GM18870 (cell line): ENCODE measurements around the gene ARHGEF38.

Experiments used
- ATAC-seq: cut with Tn5 transposase; IDR thresholded peaks from one replicate; pipeline ENCODE4 v1.9.1; 2021; ENCODE audit warnings: moderate library complexity; ENCODE audit not compliant: unreplicated experiment

Gene ARHGEF38

GRCh38 chr4:105556206-105556605 is 3.8 kb downstream of the ARHGEF38 start:
- no peak for ATAC-seq

GRCh38 chr4:105558277-105558676 is 5.9 kb downstream of the ARHGEF38 start:
- ATAC-seq: no peak

- no peak for ATAC-seq
Measured at GRCh38 chr4:105560421-105560848, 8.0 kb downstream of the ARHGEF38 start.

GRCh38 chr4:105563352-105563751 is 10.9 kb downstream of the ARHGEF38 start:
- no peak for ATAC-seq

- no peak for ATAC-seq
Measured at GRCh38 chr4:105568584-105568983, 16.2 kb downstream of the ARHGEF38 start.

GRCh38 chr4:105569057-105569865 is 16.8 kb downstream of the ARHGEF38 start:
- no peak for ATAC-seq

GRCh38 chr4:105569866-105570236 is 17.4 kb downstream of the ARHGEF38 start:
- ATAC-seq: no peak

GRCh38 chr4:105572296-105572695 is 19.9 kb downstream of the ARHGEF38 start:
- no peak for ATAC-seq

GRCh38 chr4:105586638-105587328 is 34.4 kb downstream of the ARHGEF38 start:
- no peak for ATAC-seq

GRCh38 chr4:105587841-105588240 is 35.4 kb downstream of the ARHGEF38 start:
- peak; percentile 11 for ATAC-seq

GRCh38 chr4:105588252-105588651 is 35.8 kb downstream of the ARHGEF38 start:
- ATAC-seq: peak; percentile 51

- ATAC-seq: no peak
Measured at GRCh38 chr4:105591573-105591972, 39.2 kb downstream of the ARHGEF38 start.

GRCh38 chr4:105594099-105595010 is 41.9 kb downstream of the ARHGEF38 start:
- peak; percentile 93 for ATAC-seq

GRCh38 chr4:105596684-105597083 is 44.3 kb downstream of the ARHGEF38 start:
- no peak for ATAC-seq

GRCh38 chr4:105598052-105598451 is 45.6 kb downstream of the ARHGEF38 start:
- no peak for ATAC-seq

- no peak for ATAC-seq
Measured at GRCh38 chr4:105598787-105599186, 46.4 kb downstream of the ARHGEF38 start.

- no peak for ATAC-seq
Measured at GRCh38 chr4:105599482-105599881, 47.1 kb downstream of the ARHGEF38 start.

GRCh38 chr4:105599932-105600655 is 47.7 kb downstream of the ARHGEF38 start:
- no peak for ATAC-seq

GRCh38 chr4:105600951-105601350 is 48.5 kb downstream of the ARHGEF38 start:
- no peak for ATAC-seq

GRCh38 chr4:105601406-105601805 is 49.0 kb downstream of the ARHGEF38 start:
- ATAC-seq: no peak

GRCh38 chr4:105603158-105603557 is 50.7 kb downstream of the ARHGEF38 start:
- ATAC-seq: no peak
